GM11168 (cell line): ENCODE measurements around the gene KRTAP5-11.
"Not testable (repeated sequence)": the region's sequence is repeated elsewhere in the genome, so short reads cannot be mapped to it uniquely, and the experiment has no call there.

Experiments used
- in situ Hi-C: fragments of 300-500 bp; cut with MboI; formaldehyde crosslinking; loops from one replicate; pipeline ENCODE4 v1.12.0; 2022; ENCODE audit warnings: low sequenced_read_pairs; ENCODE audit not compliant: unreplicated experiment

The KRTAP5-11 gene, protein sequence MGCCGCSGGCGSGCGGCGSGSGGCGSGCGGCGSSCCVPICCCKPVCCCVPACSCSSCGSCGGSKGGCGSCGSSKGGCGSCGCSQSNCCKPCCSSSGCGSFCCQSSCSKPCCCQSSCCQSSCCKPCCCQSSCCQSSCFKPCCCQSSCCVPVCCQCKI

DNA sequence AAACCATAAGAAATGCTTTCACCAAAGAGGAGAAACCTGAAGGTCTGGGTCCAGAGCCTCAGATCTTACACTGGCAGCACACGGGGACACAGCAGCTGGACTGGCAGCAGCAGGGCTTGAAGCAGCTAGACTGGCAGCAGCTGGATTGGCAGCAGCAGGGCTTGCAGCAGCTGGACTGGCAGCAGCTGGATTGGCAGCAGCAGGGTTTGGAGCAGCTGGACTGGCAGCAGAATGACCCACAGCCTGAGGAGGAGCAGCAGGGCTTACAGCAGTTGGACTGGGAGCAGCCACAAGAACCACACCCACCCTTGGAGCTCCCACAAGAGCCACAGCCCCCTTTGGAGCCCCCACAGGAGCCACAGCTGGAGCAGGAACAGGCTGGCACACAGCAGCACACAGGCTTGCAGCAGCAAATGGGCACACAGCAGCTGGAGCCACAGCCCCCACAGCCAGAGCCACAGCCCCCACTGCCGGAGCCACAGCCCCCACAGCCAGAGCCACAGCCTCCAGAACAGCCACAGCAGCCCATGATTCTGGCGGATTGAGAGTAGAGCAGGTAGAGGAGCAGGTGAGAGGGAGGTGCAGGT, at the start of gene KRTAP5-11:
TSS of gene KRTAP5-11 (minus strand) at position 567 of the 587 bp plus-strand sequence. CDS start at position 529, 38 bp downstream.
- in situ Hi-C loops: no loop called here

DNA sequence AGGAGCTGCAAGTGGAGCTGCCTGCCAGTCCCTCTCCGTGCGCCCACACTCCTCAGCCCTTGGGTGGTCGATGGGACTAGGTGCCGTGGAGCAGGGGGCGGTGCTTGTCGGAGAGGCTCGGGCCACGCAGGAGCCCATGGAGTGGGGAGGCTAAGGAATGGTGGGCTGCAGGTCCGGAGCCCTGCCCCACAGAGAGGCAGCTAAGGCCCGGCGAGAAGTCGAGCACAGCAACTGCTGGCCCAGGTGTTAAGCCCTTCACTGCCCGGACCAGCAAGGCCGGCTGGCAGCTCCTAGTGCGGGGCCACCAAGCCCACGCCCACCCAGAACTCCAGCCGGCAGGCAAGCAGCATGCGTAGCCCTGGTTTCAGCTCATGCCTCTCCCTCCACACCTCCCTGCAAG, 48.9 kb upstream of the KRTAP5-11 start:
- in situ Hi-C loops: not testable (repeated sequence)

DNA sequence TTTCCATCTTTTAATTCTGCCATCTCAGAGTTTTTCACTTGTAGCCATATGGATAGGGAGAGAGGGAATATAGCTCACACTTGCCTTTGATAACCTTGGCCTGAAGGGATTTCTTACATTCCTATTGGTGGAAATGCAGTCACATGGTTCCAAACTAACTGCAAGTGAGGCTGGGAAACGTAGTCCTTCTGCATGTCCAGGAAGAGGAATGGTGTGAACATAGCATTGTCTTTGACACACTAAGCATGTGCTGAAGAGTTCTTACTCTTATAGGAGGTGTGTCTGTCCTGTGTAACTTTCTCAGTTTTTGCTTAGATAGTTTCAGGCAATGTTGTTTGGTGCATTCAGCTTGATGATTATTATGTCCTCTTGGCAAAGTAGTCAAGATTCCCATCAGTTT, 47.4 kb upstream of the KRTAP5-11 start:
- in situ Hi-C loops: not testable (repeated sequence)

DNA sequence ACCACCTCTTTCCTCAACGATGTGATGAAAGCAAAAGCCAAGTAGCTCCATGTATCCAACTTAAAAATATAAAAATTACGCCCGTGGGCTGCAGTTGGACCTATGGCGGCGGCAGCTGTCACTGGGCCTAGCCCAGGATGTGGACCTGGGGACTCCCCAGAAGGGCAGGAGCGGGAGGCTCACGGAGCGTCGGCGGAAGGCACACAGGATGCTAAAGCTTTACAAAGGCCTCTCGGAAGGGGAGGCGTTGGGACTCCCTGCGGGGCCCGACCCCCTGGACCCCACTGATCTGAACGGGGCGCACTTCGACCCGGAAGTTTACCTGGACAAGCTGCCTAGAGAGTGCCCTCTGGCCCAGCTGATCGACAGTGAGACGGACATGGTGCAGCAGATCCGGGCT, 46.3 kb upstream of the KRTAP5-11 start:
- in situ Hi-C loops: not testable (repeated sequence)

DNA sequence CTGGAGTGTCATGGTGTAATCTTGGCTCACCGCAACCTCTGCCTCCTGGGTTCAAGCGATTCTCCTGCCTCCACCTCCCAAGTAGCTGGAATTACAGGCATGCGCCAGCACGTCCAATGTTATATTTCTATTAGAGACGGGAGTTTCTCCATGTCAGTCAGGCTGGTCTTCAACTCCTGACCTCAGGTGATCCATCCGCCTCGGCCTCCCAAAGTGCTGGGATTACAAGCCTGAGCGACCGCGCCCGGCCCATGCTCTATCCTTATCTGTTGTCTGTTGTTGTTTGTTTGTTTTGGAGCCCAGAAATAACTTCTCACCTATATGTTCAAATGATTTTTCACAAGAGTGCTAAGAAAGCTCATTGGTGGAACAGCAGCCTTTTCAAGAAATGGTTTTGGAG, 40.6 kb upstream of the KRTAP5-11 start:
- in situ Hi-C loops: not testable (repeated sequence)

DNA sequence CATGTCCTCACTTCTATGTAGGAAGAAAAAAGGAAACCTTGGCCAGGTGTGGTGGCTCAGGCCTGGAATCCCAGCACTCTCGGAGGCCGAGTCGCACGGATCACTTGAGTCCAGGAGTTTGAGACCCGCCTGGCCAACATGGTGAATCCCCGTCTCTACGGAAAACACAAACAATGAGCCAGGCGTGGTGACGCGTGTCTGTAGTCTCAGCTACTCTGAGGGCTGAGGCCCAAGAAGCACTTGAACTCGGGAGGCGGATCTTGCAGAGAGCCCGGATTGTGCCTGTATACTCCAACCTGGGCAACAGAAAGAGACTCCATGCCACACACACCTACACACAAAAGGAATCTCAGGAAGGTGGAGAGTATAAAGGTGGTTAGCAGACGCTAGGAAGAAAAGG, 39.9 kb upstream of the KRTAP5-11 start:
- in situ Hi-C loops: not testable (repeated sequence)

DNA sequence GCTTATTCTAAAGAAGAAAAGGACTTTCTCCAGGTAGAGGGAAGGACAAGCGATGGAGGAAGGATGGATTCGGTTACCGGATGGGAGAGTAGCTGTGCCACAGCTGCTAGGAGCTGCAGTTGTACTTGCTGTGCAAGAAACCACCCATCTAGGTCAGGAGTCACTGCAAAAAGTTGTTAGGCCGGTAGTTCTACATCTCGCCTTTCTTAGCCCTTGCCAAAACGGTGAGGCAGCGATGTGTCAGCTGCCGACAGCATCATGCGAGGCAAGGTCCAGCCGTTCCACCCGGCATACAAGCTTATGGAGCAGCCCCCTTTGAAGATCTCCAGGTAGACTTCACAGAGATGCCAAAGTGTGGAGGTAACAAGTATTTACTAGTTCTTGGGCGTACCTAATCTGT, 32.3 kb upstream of the KRTAP5-11 start:
- in situ Hi-C loops: not testable (repeated sequence)

DNA sequence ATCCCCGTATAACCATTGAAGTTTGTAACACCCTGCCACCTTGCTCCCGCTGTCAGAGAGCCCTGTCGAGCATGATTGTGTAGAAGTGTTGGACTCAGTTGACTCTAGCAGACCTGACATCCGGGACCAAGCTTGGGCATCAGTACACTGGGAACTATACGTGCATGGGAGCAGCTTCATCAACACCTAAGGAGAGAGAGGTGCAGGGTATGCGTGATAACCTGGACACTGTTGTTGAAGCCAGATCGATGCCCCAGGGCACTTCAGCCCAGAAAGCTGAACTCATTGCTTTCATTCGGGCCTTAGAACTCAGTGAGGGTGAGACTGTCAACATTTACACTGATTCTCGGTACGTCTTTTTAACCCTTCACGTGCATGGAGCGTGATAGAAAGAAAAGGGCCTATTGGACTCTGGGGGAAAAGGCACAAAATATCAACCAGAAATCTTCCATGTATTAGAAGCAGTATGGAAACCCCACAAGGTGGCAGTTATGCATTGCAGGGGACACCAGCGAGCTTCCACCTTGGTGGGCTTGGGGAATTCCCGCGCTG, 31.8 kb upstream of the KRTAP5-11 start:
- in situ Hi-C loops: not testable (repeated sequence)

DNA sequence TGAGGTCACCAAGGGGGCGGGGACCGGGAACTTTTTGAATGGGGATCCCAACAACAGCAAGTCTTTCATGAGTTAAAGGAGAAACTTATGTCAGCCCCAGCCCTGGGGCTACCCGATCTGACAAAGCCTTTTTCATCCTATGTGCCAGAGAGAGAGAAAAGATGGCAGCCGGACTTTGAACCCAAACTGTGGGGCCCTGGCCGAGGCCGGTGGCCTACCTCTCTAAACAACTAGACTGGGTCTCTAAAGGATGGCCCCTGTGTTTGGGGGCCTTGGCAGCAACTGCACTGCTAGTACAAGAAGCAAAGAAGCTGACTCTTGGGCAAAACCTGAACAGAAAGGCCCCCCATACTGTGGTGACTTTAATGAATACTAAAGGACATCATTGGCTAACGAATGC, 31.3 kb upstream of the KRTAP5-11 start:
- in situ Hi-C loops: not testable (repeated sequence)

DNA sequence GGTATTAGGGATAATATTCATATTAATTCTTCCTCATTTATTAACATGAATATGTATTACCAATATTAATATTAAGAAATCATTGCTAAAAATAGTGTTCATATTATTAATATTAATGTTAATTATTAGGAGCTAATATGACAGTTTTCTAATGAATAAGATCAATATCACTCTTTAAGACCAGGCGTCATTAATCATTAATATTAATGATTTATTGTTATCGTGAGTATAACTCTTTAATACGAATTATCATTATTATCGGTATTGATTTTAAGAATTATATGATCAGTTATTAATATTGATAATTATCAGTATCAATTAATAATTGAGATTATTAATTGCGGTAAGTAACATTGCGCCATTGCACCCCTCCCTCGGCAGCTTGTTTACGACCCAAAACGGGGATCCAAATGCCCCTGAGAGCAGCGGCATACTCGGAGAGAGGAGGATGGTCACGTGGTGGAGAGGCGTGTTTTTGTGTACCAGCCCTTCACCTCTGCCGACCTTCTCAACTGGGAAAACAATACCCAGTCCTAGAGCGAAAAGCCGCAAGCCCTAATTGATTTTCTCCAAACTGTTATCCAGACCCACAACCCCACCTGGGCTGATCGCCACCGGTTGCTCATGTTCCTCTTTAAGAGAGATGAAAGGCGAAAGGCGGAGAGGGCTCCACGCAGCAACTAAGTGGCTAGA, 28.7 kb upstream of the KRTAP5-11 start:
- in situ Hi-C loops: not testable (repeated sequence)

DNA sequence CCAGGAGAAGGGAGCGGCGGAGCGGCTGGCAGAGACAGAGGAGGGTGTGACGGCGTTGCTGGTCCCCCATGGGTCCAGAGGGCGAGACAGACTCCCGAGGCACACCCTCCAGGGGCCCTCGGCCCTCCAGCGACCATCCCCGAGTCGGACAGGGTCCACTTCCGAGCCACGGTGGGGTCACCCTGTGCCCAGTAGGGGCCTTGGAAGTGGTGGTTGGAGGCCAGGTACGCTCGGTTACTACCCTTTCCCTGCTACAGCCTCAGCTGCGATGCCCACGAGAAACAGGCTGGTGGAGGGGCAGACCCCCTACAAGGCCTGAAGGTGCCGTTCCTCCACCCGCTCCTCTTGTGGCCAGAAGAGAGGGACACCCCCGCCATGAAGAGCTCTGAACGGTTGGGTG, 25.6 kb upstream of the KRTAP5-11 start:
- in situ Hi-C loops: not testable (repeated sequence)

DNA sequence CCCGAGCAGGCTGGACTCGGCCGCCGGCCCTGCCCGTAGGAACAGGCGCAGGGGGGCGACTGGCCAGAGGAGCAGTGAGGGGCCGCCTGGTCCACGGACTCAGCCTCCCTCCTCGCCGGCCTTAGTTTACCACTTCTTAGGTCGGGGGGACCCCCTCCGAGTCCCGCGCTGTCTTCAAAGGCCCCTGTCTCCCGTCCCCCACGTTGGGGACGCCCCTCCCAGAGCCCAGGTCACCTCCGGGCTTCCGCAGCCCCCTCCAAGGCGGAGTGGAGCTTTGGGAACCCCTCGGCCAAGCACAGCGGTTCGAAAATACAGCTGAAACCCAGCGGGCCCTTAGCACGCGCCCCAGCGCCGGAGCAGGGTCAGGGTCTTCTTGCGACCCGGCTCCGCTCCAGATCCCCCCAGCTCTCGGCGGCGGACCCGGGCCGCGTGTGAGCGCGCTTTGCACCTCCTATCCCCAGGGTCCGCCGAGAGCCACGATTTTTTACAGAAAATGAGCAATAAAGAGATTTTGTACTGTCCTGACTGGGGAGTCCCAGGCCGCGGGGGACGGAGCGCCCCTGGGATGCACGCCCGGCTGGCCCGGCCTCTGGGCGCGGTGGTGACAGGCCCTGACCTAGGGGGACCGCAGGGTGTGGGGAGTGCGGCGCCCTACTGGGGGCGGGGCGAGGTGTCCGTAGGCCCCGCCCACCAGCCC, 25.0 kb upstream of the KRTAP5-11 start:
- in situ Hi-C loops: not testable (repeated sequence)

DNA sequence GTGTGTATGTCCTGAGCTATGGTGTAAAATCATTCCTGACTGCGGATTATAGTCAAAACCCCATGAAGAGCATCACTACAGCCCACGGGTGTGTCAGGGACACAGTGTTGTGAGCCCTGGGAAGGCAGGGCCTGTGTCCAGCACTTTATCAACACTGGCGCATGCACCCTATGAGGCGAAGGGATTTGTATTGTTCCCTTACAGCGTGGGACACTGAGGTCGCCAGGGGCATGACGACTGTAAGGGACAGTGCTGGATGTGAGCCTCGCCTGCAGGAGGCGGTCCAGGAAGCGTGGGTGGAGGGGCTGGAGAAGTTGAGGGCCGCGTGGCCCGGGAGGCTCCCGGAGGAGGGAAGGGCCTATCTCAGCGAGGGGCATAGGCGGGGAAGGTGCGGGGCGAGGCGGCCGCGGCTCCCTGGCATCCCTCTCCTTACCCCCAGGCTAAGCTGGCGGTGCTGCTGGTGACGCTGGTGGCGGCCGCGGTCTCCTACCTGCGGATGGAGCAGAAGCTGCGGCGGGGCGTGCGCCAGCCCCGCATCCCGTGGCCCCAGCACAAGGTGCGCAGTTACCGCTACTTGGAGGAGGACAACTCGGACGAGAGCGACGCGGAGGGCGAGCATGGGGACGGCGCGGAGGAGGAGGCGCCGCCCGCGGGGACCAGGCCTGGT, 24.3 kb upstream of the KRTAP5-11 start:
- in situ Hi-C loops: not testable (repeated sequence)

DNA sequence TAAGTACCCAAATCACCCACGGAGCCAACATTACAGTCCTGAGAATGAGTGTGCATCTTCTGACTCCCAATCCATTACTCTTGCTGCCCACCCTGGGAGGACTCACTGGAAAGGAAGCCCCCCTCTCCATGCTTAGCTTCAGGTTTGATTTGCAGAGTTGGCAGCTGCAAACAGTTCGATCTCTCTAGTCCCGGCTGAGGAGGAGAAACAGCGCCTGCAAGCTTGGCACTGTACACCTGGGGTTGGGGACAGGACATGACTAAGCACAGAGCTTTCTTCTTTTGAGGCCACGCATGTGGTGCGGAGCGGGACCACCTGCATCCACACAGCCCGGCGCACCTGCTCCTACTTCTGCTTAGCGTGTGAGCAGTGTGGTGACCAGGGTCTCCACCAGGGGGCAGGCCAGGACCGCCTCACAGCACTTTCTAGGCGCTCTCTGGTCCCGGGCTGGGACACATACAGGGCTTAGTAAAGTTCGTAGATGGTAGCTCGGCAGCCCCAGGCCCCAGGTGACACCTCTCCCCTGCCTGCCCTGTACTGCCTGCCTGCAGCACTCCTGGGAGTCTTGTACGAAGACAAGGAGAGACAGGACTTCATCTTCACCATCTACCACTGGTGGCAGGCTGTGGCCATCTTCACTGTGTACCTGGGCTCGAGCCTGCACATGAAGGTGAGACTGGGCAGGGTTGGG, 22.3 kb upstream of the KRTAP5-11 start:
- in situ Hi-C loops: not testable (repeated sequence)

DNA sequence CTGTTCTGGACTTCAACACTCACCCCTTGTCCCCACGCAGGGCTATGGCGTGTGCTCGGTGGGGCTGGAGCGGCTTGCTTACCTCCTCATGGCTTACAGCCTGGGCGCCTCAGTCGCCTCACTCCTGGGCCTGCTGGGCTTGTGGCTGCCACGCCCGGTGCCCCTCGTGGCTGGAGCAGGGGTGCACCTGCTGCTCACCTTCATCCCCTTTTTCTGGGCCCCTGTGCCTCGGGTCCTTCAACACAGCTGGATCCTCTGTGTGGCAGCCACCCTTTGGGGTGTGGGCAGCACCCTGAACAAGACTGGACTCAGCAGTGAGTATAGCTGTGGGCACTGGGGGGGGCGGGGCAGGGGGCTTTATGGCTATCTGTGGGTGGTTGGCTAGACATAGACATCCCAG, 20.5 kb upstream of the KRTAP5-11 start:
- in situ Hi-C loops: not testable (repeated sequence)

DNA sequence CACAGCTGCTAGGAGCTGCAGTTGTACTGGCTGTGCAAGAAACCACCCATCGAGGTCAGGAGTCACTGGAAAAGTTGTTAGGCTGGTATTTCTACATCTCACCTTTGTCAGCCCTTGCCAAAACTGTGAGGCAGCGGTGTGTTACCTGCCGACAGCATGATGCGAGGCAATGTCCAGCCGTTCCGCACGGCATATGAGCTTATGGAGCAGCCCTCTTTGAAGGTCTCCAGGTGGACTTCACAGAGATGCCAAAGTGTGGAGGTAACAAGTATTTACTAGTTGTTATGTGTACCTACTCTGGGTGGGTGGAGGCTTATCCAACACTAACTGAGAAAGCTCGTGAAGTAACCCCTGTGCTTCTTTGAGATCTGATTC, 6.9 kb upstream of the KRTAP5-11 start:
- in situ Hi-C loops: not testable (repeated sequence)

DNA sequence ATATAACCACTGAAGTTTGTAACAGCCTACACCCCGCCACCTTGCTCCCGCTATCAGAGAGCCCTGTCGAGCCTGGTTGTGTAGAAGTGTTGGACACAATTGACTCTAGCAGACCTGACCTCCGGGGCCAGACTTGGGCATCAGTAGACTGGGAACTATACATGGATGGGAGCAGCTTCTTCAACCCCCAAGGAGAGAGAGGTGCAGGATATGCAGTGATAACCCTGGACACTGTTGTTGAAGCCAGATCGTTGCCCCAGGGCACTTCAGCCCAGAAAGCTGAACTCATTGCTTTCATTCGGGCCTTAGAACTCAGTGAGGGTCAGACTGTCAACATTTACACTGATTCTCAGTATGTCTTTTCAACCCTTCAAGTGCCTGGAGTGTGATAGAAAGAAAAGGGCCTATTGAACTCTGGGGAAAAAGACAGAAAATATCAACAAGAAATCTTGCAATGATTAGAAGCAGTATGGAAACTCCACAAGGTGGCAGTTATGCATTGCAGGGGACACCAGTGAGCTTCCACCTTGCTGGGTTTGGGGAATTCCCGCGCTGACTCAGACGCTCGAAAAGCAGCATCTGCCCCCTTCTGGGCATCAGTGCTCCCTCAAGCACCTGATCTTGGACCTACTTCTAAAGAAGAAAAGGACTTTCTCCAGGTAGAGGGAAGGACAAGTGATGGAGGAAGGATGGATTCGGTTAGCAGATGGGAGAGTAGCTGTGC, 6.3 kb upstream of the KRTAP5-11 start:
- in situ Hi-C loops: not testable (repeated sequence)

DNA sequence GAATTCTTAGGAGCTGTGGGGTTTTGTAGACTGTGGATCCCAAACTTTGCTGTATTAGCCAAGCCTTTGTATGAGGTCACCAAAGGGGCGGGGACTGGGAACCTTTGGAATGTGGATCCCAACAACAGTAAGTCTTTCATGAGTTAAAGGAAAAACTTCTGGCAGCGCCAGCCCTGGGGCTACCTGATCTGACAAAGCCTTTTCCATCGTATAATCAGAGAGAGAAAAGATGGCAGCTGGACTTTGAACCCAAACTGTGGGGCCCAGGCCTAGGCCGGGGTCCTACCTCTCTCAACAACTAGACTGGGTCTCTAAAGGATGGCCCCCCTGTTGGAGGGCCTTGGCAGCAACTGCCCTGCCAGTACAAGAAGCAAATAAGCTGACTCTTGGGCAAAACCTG, 5.6 kb upstream of the KRTAP5-11 start:
- in situ Hi-C loops: not testable (repeated sequence)

DNA sequence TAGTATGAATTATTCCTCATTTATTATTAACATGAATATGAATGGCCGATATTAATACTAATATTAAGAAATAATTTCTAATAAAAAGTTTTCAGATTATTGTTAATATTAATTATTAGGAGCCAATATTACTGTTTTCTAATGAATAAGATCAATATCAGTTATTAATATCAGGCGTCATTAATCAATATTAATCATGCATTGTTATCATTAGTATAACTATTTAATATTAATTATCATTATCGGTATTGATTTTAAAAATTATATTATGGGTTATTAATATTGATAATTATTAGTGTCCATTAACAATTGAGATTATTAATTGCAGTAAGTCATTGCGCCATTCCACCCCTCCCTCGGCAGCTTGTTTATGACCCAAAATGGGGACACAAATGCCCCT, 3.0 kb upstream of the KRTAP5-11 start:
- in situ Hi-C loops: not testable (repeated sequence)
